ENCODE results near the gene NPAS3. TPM values are rescaled to one million over a fixed set of nuclear protein-coding genes. Genes with fewer than 3 reads are reported as not detected.

The NPAS3 gene
- total and polyA plus RNA-seq, 2 of the 8 experiments (the other 6 are each of a cell fraction or from before 2014, with no cell fraction given) = 0.11 to 0.60 TPM

- TF ChIP-seq, protein P1, sequence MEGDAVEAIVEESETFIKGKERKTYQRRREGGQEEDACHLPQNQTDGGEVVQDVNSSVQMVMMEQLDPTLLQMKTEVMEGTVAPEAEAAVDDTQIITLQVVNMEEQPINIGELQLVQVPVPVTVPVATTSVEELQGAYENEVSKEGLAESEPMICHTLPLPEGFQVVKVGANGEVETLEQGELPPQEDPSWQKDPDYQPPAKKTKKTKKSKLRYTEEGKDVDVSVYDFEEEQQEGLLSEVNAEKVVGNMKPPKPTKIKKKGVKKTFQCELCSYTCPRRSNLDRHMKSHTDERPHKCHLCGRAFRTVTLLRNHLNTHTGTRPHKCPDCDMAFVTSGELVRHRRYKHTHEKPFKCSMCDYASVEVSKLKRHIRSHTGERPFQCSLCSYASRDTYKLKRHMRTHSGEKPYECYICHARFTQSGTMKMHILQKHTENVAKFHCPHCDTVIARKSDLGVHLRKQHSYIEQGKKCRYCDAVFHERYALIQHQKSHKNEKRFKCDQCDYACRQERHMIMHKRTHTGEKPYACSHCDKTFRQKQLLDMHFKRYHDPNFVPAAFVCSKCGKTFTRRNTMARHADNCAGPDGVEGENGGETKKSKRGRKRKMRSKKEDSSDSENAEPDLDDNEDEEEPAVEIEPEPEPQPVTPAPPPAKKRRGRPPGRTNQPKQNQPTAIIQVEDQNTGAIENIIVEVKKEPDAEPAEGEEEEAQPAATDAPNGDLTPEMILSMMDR (IDR thresholded peaks at IDR 0.05; ENCODE audit: control extremely low read depth in 1 of 3, insufficient read depth in 1 of 3, low read depth in 1 of 3, low read length in 3 of 3) = no peak
- TF ChIP-seq TCF12 (IDR thresholded peaks at IDR 0.05; ENCODE audit: low read depth, low read length) (no peak), CREB1 (IDR thresholded peaks at IDR 0.05) (no peak), SRF (IDR thresholded peaks at IDR 0.05; ENCODE audit: low read depth, low read length) (no peak), RNF2 (IDR thresholded peaks at IDR 0.05; ENCODE audit: borderline replicate concordance, low read depth, low read length, missing control alignments, poor library complexity, severe bottlenecking) (no peak), JUND (IDR thresholded peaks at IDR 0.05; ENCODE audit: low read length) (no peak), POLR2A (IDR thresholded peaks at IDR 0.05; ENCODE audit: control extremely low read depth in 1 of 2, low read depth in 2 of 2, low read length in 2 of 2) (no peak)
Measured at GRCh38 chr14:33073023-33073422, 134.3 kb downstream of the NPAS3 start (continued).

Data from H1 (cell line).